ENCODE measurements around the gene WDR62.

WDR62 gene

DNA sequence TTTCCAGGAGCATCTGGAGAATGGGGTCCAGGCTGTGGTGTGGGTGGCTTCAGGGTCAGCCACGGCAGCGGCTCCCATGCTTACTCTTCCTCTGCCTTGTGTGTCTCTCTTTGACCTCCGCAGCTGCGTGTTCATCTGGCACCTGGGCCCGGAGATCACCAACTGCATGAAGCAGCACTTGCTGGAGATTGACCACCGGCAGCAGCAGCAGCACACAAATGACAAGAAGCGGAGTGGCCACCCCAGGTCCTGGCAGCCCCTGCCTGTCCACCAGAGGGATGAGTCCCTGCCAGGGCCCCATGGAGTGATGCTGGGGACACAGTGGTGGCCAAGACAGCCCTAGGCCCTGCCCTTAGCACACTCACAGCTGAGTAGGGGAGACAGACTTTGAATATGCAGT, 37.9 kb downstream of the WDR62 start:
- no peak overlapping the region for H3K4me3 ChIP-seq (ENCODE audit: low read depth, low read length)
- TF ChIP-seq, protein P1, sequence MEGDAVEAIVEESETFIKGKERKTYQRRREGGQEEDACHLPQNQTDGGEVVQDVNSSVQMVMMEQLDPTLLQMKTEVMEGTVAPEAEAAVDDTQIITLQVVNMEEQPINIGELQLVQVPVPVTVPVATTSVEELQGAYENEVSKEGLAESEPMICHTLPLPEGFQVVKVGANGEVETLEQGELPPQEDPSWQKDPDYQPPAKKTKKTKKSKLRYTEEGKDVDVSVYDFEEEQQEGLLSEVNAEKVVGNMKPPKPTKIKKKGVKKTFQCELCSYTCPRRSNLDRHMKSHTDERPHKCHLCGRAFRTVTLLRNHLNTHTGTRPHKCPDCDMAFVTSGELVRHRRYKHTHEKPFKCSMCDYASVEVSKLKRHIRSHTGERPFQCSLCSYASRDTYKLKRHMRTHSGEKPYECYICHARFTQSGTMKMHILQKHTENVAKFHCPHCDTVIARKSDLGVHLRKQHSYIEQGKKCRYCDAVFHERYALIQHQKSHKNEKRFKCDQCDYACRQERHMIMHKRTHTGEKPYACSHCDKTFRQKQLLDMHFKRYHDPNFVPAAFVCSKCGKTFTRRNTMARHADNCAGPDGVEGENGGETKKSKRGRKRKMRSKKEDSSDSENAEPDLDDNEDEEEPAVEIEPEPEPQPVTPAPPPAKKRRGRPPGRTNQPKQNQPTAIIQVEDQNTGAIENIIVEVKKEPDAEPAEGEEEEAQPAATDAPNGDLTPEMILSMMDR (IDR thresholded peaks at IDR 0.05; ENCODE audit: control insufficient read depth, extremely low read depth, insufficient read depth), result no peak
- no peak for DNase-seq (ENCODE audit: low read depth)

DNA sequence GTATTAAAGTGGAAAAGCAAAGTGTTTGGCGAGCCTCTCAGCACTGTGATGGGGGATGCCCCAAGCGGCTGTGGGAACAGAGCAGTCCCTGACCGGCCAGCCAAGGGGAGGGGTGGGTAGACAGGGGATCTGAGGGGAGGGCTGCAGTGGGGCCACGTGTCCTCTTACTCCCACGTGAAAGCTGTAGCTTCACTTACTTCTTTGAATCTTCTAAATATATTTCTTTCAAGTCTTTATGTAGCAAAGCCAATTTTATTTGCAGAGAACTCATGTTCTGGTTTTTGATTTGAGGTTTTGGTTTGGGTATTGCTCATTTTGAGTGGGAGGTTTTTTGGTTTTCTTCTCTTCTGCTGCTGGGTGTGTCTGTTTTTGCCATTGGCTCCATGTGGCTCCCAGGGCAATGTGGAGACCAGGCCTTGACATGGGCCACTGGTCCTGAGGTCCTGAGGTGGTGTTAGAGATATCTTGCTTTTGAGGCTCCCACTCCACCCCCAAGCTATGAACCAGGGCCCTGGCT, 38.5 kb downstream of the WDR62 start:
- DNase-seq (ENCODE audit: low read depth), result no peak
- H3K4me3 ChIP-seq (ENCODE audit: low read depth, low read length), result no peak overlapping the region
- TF ChIP-seq, protein P1 (IDR thresholded peaks at IDR 0.05; ENCODE audit: control insufficient read depth, extremely low read depth, insufficient read depth), result no peak

DNA sequence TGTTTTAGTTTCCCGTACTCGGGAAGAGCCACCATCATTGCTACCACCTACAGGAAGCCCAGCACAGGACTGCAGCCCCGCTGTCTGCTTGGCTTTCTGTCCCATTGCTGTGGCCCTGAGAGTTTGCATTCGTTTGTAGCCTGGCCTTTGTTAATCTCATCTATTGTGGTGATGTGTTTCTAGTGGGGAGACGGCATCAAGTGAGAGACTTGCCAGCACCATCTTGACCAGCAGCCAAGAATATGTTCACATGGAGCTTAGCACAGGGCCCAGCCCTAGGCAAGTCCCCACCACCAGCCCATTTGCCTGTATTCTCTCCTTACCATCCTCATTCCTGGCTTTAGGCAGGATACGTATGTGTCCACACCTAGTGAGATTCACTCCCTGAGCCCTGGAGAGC, 39.0 kb downstream of the WDR62 start:
- no peak for DNase-seq (ENCODE audit: low read depth)
- no peak overlapping the region for H3K4me3 ChIP-seq (ENCODE audit: low read depth, low read length)
- TF ChIP-seq, protein P1 (IDR thresholded peaks at IDR 0.05; ENCODE audit: control insufficient read depth, extremely low read depth, insufficient read depth), result no peak

DNA sequence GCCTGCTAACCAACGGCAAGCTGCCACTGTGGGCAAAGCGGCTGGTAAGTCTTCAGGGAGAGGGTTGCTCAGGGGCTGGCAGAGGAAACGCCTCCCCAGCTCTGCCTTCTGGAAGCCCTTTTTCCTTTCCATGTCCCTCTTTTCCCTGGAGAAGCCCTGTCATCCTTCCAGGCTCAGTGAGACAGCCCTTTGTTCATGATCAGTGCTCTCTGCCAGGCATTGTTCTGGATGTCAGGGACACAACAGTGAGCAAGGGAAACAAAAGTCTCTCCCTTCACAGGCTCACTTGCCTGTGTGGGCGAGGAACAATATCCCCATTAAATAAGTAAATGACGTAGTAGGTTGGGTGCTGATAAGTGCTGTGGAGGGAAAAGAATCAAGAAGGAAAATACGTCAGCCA, 42.3 kb downstream of the WDR62 start:
- H3K4me3 ChIP-seq (ENCODE audit: low read depth, low read length), result no peak overlapping the region
- no peak for DNase-seq (ENCODE audit: low read depth)
- TF ChIP-seq, protein P1 (IDR thresholded peaks at IDR 0.05; ENCODE audit: control insufficient read depth, extremely low read depth, insufficient read depth), result no peak

DNA sequence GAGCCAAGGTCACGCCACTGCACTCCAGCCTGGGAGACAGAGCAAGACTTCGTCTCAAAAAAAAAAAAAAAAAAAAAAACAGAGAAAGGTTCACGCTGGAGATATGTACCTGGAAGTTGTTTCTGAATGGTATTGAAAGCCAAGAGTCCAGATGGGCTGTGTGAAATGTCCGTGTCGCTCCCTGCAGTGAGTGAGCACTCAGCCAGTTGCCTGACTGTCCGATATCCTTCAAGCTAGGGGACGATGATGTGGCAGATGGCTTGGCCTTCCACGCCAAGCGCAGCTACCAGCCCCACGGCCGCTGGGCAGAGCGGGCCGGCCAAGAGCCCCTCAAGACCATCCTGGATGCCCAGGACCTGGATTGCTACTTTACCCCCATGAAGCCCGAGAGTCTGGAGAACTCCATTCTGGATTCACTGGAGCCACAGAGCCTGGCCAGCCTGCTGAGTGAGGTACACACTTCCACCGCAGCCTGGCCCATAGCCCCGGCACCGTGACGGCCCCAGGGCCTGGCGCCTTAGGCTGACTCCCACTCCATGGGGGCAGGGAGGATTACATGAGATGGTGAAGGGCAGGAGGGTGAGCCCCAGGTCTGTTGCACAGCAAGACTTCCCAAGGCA, 44.6 kb downstream of the WDR62 start:
- no peak for DNase-seq (ENCODE audit: low read depth)
- TF ChIP-seq, protein P1 (IDR thresholded peaks at IDR 0.05; ENCODE audit: control insufficient read depth, extremely low read depth, insufficient read depth), result no peak
- no peak overlapping the region for H3K4me3 ChIP-seq (ENCODE audit: low read depth, low read length)

GRCh38 chr19:36100476-36100875, 45.8 kb downstream of the WDR62 start:
- no peak for DNase-seq (ENCODE audit: low read depth)
- TF ChIP-seq, protein P1 (IDR thresholded peaks at IDR 0.05; ENCODE audit: control insufficient read depth, extremely low read depth, insufficient read depth), result no peak
- no peak overlapping the region for H3K4me3 ChIP-seq (ENCODE audit: low read depth, low read length)

Measured in LNCaP clone FGC (cell line).